PC-9 (cell line): ENCODE results near the gene CDK5RAP1.

Source experiments
- EZH2 ChIP-seq: fragments of 200-600 bp; sonication (generic); IDR thresholded peaks from 2 replicates; pipeline ENCODE4 v1.8.0; 2017; ENCODE audit warnings: antibody characterized with exemption, low read depth
- TF ChIP-seq, protein P1 (sequence below): fragments of 200-600 bp; sonication (generic); conservative IDR thresholded peaks from 2 replicates; pipeline ENCODE4 v1.6.1; 2017; ENCODE audit warnings: mixed run types, antibody characterized with exemption, mild to moderate bottlenecking, moderate library complexity

DNA sequence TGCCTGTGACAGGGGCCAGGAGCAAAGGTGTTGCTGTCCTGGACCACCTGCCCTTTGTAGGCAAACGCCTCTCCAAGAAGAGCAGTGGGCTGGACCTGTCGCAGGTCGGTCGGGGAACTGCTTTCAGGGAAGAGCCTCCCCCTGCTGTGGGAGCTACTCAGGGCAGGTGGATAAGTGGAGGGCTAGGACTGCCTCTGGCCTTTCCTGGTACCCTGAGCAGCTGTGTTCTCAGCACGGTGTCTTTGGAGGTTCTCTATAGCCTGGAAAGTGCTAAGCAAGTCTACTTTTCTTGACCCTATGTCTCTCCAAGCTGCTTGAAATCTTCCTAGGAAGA, 83.3 kb downstream of the CDK5RAP1 start:
- TF ChIP-seq, protein P1, sequence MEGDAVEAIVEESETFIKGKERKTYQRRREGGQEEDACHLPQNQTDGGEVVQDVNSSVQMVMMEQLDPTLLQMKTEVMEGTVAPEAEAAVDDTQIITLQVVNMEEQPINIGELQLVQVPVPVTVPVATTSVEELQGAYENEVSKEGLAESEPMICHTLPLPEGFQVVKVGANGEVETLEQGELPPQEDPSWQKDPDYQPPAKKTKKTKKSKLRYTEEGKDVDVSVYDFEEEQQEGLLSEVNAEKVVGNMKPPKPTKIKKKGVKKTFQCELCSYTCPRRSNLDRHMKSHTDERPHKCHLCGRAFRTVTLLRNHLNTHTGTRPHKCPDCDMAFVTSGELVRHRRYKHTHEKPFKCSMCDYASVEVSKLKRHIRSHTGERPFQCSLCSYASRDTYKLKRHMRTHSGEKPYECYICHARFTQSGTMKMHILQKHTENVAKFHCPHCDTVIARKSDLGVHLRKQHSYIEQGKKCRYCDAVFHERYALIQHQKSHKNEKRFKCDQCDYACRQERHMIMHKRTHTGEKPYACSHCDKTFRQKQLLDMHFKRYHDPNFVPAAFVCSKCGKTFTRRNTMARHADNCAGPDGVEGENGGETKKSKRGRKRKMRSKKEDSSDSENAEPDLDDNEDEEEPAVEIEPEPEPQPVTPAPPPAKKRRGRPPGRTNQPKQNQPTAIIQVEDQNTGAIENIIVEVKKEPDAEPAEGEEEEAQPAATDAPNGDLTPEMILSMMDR: no peak
- no peak for TF ChIP-seq EZH2
